HEK293 (cell line): ENCODE data around the gene ARMC8.

Source experiments
- CTCF ChIA-PET: fragments of 350-600 bp; formaldehyde crosslinking; extraction: SDS; loops from one replicate; lab custom pipeline; 2021; ENCODE audit warnings: antibody characterized with exemption; lab: Yijun Ruan, JAX
- POLR2A ChIA-PET: fragments of 300-600 bp; formaldehyde crosslinking; extraction: SDS; loops from one replicate; lab custom pipeline; 2020; ENCODE audit warnings: antibody characterized with exemption, inconsistent platforms; lab: Yijun Ruan, JAX
- H3K27ac ChIP-seq: fragments of 200-500 bp; sonication (Bioruptor generic); 2 replicates; pipeline ENCODE4 v1.5.1; 2014; ENCODE audit warnings: low read depth, low read length, control low read depth, inconsistent platforms; ENCODE audit errors: extremely low read depth
- H3K36me3 ChIP-seq, 2 experiments: fragments of 200-500 bp in 1 of 2; sonication (Bioruptor generic) in 1 of 2; 1 replicate in 1 of 2; 2 replicates in 1 of 2; pipeline ENCODE4 v1.5.1; 2014 to 2017; ENCODE audit warnings: inconsistent platforms in 2 of 2, low read length in 2 of 2; ENCODE audit not compliant: control insufficient read depth in 2 of 2, insufficient read depth in 1 of 2
- H3K4me1 ChIP-seq: fragments of 200-500 bp; sonication (Bioruptor generic); 2 replicates; pipeline ENCODE4 v1.5.1; 2014; ENCODE audit warnings: mild to moderate bottlenecking, low read length, inconsistent platforms; ENCODE audit not compliant: control insufficient read depth, insufficient read depth
- H3K4me3 ChIP-seq: 2 replicates; pipeline ENCODE4 v1.5.1; 2011; ENCODE audit warnings: low read depth, mild to moderate bottlenecking, control low read depth, low read length, moderate library complexity
- H3K9me3 ChIP-seq: fragments of 200-500 bp; sonication (Bioruptor generic); 2 replicates; pipeline ENCODE4 v1.5.1; 2014; ENCODE audit warnings: low read depth, low read length, inconsistent platforms; ENCODE audit not compliant: control insufficient read depth, insufficient read depth
- EGR2 ChIP-seq: fragments of 450-650 bp; formaldehyde crosslinking; IDR thresholded peaks from 2 replicates; pipeline ENCODE4 v1.5.1; 2016; ENCODE audit warnings: low read depth, missing biosample characterization, missing genetic modification characterization
- GFI1B ChIP-seq: fragments of 450-650 bp; formaldehyde crosslinking; IDR thresholded peaks from 2 replicates; pipeline ENCODE4 v1.5.1; 2016; ENCODE audit warnings: missing biosample characterization, missing genetic modification characterization
- GLI2 ChIP-seq: fragments of 450-650 bp; formaldehyde crosslinking; IDR thresholded peaks from 2 replicates; pipeline ENCODE4; 2017; ENCODE audit warnings: missing biosample characterization, missing genetic modification characterization, low read depth, borderline replicate concordance
- GLIS1 ChIP-seq: fragments of 450-650 bp; formaldehyde crosslinking; IDR thresholded peaks from 2 replicates; pipeline ENCODE4 v1.5.1; 2016; ENCODE audit warnings: missing biosample characterization, missing genetic modification characterization
- KLF1 ChIP-seq: fragments of 450-650 bp; formaldehyde crosslinking; IDR thresholded peaks from 2 replicates; pipeline ENCODE4 v1.5.1; 2016; ENCODE audit warnings: missing biosample characterization, missing genetic modification characterization
- MYNN ChIP-seq: fragments of 450-650 bp; formaldehyde crosslinking; IDR thresholded peaks from 2 replicates; pipeline ENCODE4 v1.5.1; 2016; ENCODE audit warnings: missing biosample characterization, missing genetic modification characterization, borderline replicate concordance
- OVOL3 ChIP-seq: fragments of 450-650 bp; formaldehyde crosslinking; IDR thresholded peaks from 2 replicates; pipeline ENCODE4 v1.5.1; 2016; ENCODE audit warnings: missing biosample characterization, missing genetic modification characterization
- SALL2 ChIP-seq: fragments of 450-650 bp; formaldehyde crosslinking; IDR thresholded peaks from 2 replicates; pipeline ENCODE4 v1.5.0; 2017; ENCODE audit warnings: missing biosample characterization, mild to moderate bottlenecking, missing genetic modification characterization, borderline replicate concordance
- TRIM28 ChIP-seq: IDR thresholded peaks from 2 replicates; pipeline ENCODE4 v1.6.1; 2011; ENCODE audit warnings: low read length, control low read depth, borderline replicate concordance
- ZBTB48 ChIP-seq: fragments of 450-650 bp; formaldehyde crosslinking; IDR thresholded peaks from 2 replicates; pipeline ENCODE4 v1.5.1; 2016; ENCODE audit warnings: missing biosample characterization, missing genetic modification characterization
- ZIC2 ChIP-seq: fragments of 450-650 bp; formaldehyde crosslinking; IDR thresholded peaks from 2 replicates; pipeline ENCODE4 v1.5.1; 2016; ENCODE audit warnings: missing biosample characterization, missing genetic modification characterization
- ZNF133 ChIP-seq: fragments of 450-650 bp; formaldehyde crosslinking; IDR thresholded peaks from 2 replicates; pipeline ENCODE4 v1.5.1; 2016; ENCODE audit warnings: missing biosample characterization, missing genetic modification characterization
- ZNF248 ChIP-seq: fragments of 450-650 bp; formaldehyde crosslinking; IDR thresholded peaks from 2 replicates; pipeline ENCODE4 v1.5.1; 2017; ENCODE audit warnings: missing biosample characterization, missing genetic modification characterization
- ZNF433 ChIP-seq: fragments of 450-650 bp; formaldehyde crosslinking; IDR thresholded peaks from 2 replicates; pipeline ENCODE4 v1.5.1; 2016; ENCODE audit warnings: missing biosample characterization, missing genetic modification characterization, low read depth
- ZNF530 ChIP-seq: fragments of 450-650 bp; formaldehyde crosslinking; IDR thresholded peaks from 2 replicates; pipeline ENCODE4 v1.5.1; 2016; ENCODE audit warnings: low read depth, missing biosample characterization, missing genetic modification characterization
- ZNF558 ChIP-seq: fragments of 450-650 bp; formaldehyde crosslinking; IDR thresholded peaks from 2 replicates; pipeline ENCODE4 v1.5.1; 2016; ENCODE audit warnings: missing biosample characterization, missing genetic modification characterization
- ZNF560 ChIP-seq: fragments of 450-650 bp; formaldehyde crosslinking; IDR thresholded peaks from 2 replicates; pipeline ENCODE4 v1.5.1; 2017; ENCODE audit warnings: missing biosample characterization, missing genetic modification characterization, borderline replicate concordance
- ZNF571 ChIP-seq: fragments of 450-650 bp; formaldehyde crosslinking; IDR thresholded peaks from 2 replicates; pipeline ENCODE4 v1.5.0; 2017; ENCODE audit warnings: missing biosample characterization, missing genetic modification characterization
- ZNF596 ChIP-seq: fragments of 450-650 bp; IDR thresholded peaks from 2 replicates; pipeline ENCODE4 v1.5.0; 2018; ENCODE audit warnings: missing biosample characterization, mild to moderate bottlenecking, missing genetic modification characterization, moderate library complexity
- ZNF707 ChIP-seq: fragments of 450-650 bp; formaldehyde crosslinking; IDR thresholded peaks from 2 replicates; pipeline ENCODE4 v1.5.1; 2016; ENCODE audit warnings: missing biosample characterization, missing genetic modification characterization
- ZNF843 ChIP-seq: fragments of 450-650 bp; formaldehyde crosslinking; IDR thresholded peaks from 2 replicates; pipeline ENCODE4 v1.5.1; 2016; ENCODE audit warnings: missing biosample characterization, missing genetic modification characterization
- TF ChIP-seq, protein P1 (sequence below): fragments of 450-650 bp; formaldehyde crosslinking; IDR thresholded peaks from 2 replicates; pipeline ENCODE4; 2016; ENCODE audit warnings: missing biosample characterization, missing genetic modification characterization
- TF ChIP-seq, protein P2 (sequence below): fragments of 450-650 bp; formaldehyde crosslinking; IDR thresholded peaks from 2 replicates; pipeline ENCODE4 v1.5.0; 2017; ENCODE audit warnings: missing biosample characterization, missing genetic modification characterization, borderline replicate concordance
- TF ChIP-seq, protein P3 (sequence below): fragments of 450-650 bp; formaldehyde crosslinking; IDR thresholded peaks from 2 replicates; pipeline ENCODE4 v1.5.1; 2016; ENCODE audit warnings: missing biosample characterization, missing genetic modification characterization
- TF ChIP-seq, protein P4 (sequence below): fragments of 450-650 bp; formaldehyde crosslinking; IDR thresholded peaks from 2 replicates; pipeline ENCODE4 v1.5.1; 2016; ENCODE audit warnings: missing biosample characterization, missing genetic modification characterization

The ARMC8 gene

DNA sequence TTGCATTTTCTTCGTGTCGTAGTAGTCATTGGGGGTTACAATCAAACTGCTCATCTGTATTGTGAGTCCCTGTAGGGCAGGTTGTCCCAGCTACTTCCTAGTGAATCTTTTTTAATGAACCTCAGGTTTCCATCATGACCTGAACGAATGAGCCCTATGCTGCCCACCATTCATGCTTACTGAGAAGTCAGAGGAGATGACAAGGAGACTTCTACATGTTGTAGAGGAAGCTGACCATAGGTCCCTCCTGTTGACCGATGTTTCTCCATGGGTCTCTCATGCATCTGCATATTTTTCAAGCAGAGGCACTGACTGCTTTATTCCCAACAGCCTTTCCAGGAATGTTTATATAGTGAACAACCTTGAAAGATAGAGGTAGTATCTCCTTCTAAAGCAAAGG lies 147.5 kb downstream of the ARMC8 start:
- Histone ChIP-seq H3K4me1 (no peaks in the 10 kb centered on the region), H3K27ac (no peak overlapping the region), H3K9me3 (no peaks in the 10 kb centered on the region), H3K4me3 (no peak overlapping the region), H3K36me3 (no peaks in the 10 kb centered on the region)
- ChIA-PET POLR2A (no interaction called here), CTCF (interaction anchor here (0.8 to 1.3 kb wide), 2 partner anchors 91 to 996 kb away, joined by 3 to 4 read pairs; no protein-coding TSS in a partner anchor)
- TF ChIP-seq GLI2 (tag by site-specific recombination) = no peak

DNA sequence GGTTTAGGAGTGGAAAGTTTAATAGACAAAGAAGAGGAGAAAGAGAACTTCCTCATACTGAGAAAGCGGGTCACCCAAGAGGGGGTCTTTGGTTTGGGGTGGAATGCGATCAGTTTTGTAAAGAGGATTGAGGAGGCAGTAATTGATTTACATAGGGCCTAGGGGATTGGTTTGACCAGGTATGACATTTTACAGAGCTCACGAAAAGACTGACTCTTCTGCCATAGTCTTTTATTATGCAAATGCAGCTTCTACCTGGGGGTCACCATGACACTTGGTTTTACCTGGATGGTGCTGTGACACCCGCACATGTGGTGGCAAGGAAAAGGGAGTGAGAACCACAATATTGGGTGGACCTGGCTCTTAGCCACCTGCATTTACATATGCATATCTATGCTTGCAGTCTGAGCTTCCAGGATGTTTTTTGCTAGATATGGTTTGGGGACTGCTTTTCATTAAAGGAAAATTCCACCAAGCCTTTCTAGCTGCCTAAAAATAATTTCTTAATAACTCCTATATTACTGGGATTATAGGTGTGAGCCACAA lies 149.4 kb downstream of the ARMC8 start:
- no peak overlapping the region for H3K4me3 ChIP-seq
- TF ChIP-seq ZNF571 (tag by site-specific recombination) (no peak), OVOL3 (no peak), ZNF707 (tag by site-specific recombination) (no peak), KLF1 (tag by site-specific recombination) (no peak), ZNF596 (tag by site-specific recombination) (no peak), ZIC2 (tag by site-specific recombination) (no peak), ZNF133 (tag by site-specific recombination) (no peak), TRIM28 (no peak)
- TF ChIP-seq, protein P1, sequence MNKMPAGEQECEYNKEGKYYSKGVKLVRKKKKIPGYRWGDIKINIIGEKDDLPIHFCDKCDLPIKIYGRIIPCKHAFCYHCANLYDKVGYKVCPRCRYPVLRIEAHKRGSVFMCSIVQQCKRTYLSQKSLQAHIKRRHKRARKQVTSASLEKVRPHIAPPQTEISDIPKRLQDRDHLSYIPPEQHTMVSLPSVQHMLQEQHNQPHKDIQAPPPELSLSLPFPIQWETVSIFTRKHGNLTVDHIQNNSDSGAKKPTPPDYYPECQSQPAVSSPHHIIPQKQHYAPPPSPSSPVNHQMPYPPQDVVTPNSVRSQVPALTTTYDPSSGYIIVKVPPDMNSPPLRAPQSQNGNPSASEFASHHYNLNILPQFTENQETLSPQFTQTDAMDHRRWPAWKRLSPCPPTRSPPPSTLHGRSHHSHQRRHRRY (tag by site-specific recombination) = no peak
- POLR2A ChIA-PET = no interaction called here
- H3K4me1 ChIP-seq = no peaks in the 10 kb centered on the region
- CTCF ChIA-PET = interaction anchor here (0.6 to 1.0 kb wide), 2 partner anchors 8 to 22 kb away, joined by 3 to 4 read pairs; no protein-coding TSS in a partner anchor
- H3K27ac ChIP-seq = no peak overlapping the region
- H3K9me3 ChIP-seq = no peaks in the 10 kb centered on the region
- H3K36me3 ChIP-seq = no peaks in the 10 kb centered on the region

DNA sequence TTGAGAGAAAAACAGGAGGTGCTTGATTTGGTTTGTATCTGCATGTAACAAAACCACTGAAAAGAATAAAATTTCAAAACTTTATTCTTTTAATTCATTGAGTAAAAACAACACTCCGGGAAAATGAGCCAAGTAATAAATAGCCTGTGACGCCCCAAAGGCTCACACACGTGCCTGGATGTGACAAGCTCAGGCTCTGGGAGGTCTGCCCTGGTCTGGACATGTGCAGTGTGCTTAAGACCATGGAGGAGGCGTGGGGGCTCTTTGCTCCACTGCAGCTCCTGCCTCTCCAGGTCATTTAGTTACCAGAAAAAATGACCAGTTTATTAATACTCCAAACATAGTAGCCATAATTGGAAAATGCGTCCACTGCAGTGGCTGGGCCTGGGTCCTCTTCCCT lies 151.1 kb downstream of the ARMC8 start:
- no peak overlapping the region for H3K27ac ChIP-seq
- POLR2A ChIA-PET = no interaction called here
- CTCF ChIA-PET = no interaction called here
- H3K36me3 ChIP-seq = no peaks in the 10 kb centered on the region
- H3K9me3 ChIP-seq = no peaks in the 10 kb centered on the region
- H3K4me1 ChIP-seq = no peaks in the 10 kb centered on the region
- no peak overlapping the region for H3K4me3 ChIP-seq
- TF ChIP-seq ZNF433 (tag by site-specific recombination) (no peak), ZNF571 (tag by site-specific recombination) (no peak), ZNF530 (tag by site-specific recombination) (no peak), MYNN (tag by site-specific recombination) (no peak), ZNF248 (tag by site-specific recombination) (no peak), ZNF560 (tag by site-specific recombination) (no peak), EGR2 (tag by site-specific recombination) (no peak), ZNF558 (no peak), ZNF843 (tag by site-specific recombination) (no peak), SALL2 (tag by site-specific recombination) (no peak), TRIM28 (no peak), GLIS1 (tag by site-specific recombination) (no peak), ZBTB48 (no peak), GFI1B (tag by site-specific recombination) (no peak)
- TF ChIP-seq, protein P2, sequence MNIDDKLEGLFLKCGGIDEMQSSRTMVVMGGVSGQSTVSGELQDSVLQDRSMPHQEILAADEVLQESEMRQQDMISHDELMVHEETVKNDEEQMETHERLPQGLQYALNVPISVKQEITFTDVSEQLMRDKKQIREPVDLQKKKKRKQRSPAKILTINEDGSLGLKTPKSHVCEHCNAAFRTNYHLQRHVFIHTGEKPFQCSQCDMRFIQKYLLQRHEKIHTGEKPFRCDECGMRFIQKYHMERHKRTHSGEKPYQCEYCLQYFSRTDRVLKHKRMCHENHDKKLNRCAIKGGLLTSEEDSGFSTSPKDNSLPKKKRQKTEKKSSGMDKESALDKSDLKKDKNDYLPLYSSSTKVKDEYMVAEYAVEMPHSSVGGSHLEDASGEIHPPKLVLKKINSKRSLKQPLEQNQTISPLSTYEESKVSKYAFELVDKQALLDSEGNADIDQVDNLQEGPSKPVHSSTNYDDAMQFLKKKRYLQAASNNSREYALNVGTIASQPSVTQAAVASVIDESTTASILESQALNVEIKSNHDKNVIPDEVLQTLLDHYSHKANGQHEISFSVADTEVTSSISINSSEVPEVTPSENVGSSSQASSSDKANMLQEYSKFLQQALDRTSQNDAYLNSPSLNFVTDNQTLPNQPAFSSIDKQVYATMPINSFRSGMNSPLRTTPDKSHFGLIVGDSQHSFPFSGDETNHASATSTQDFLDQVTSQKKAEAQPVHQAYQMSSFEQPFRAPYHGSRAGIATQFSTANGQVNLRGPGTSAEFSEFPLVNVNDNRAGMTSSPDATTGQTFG (tag by site-specific recombination) = no peak
- TF ChIP-seq, protein P3, sequence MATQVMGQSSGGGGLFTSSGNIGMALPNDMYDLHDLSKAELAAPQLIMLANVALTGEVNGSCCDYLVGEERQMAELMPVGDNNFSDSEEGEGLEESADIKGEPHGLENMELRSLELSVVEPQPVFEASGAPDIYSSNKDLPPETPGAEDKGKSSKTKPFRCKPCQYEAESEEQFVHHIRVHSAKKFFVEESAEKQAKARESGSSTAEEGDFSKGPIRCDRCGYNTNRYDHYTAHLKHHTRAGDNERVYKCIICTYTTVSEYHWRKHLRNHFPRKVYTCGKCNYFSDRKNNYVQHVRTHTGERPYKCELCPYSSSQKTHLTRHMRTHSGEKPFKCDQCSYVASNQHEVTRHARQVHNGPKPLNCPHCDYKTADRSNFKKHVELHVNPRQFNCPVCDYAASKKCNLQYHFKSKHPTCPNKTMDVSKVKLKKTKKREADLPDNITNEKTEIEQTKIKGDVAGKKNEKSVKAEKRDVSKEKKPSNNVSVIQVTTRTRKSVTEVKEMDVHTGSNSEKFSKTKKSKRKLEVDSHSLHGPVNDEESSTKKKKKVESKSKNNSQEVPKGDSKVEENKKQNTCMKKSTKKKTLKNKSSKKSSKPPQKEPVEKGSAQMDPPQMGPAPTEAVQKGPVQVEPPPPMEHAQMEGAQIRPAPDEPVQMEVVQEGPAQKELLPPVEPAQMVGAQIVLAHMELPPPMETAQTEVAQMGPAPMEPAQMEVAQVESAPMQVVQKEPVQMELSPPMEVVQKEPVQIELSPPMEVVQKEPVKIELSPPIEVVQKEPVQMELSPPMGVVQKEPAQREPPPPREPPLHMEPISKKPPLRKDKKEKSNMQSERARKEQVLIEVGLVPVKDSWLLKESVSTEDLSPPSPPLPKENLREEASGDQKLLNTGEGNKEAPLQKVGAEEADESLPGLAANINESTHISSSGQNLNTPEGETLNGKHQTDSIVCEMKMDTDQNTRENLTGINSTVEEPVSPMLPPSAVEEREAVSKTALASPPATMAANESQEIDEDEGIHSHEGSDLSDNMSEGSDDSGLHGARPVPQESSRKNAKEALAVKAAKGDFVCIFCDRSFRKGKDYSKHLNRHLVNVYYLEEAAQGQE (tag by site-specific recombination) = no peak
- TF ChIP-seq, protein P4, sequence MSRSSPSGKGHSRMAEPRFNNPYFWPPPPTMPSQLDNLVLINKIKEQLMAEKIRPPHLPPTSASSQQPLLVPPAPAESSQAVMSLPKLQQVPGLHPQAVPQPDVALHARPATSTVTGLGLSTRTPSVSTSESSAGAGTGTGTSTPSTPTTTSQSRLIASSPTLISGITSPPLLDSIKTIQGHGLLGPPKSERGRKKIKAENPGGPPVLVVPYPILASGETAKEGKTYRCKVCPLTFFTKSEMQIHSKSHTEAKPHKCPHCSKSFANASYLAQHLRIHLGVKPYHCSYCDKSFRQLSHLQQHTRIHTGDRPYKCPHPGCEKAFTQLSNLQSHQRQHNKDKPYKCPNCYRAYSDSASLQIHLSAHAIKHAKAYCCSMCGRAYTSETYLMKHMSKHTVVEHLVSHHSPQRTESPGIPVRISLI (tag by site-specific recombination) = no peak
